AG09309 (cell line): ENCODE data around the gene HSD17B12.

Source experiments
- DNase-seq: peaks from one replicate; pipeline ENCODE4 v3.0.0-alpha.2; 2010; ENCODE audit warnings: low read depth
- H3K4me3 ChIP-seq: 2 replicates; pipeline ENCODE4 v1.5.1; 2011; ENCODE audit warnings: mild to moderate bottlenecking, low read depth, low read length, moderate library complexity; ENCODE audit not compliant: control insufficient read depth
- CTCF ChIP-seq: IDR thresholded peaks from 2 replicates; pipeline ENCODE4 v1.5.1; 2011; ENCODE audit warnings: mild to moderate bottlenecking, low read depth, low read length, inconsistent platforms; ENCODE audit not compliant: insufficient read depth, control insufficient read depth; ENCODE audit errors: missing control alignments

The HSD17B12 gene

GRCh38 chr11:43694477-43694876, 13.9 kb downstream of the HSD17B12 start:
- DNase-seq: no peak
- no peak overlapping the region for H3K4me3 ChIP-seq
- TF ChIP-seq CTCF: no peak

- no peak for TF ChIP-seq CTCF
- H3K4me3 ChIP-seq: no peak overlapping the region
- DNase-seq: no peak
Measured at GRCh38 chr11:43697679-43698078, 17.1 kb downstream of the HSD17B12 start.

GRCh38 chr11:43699870-43700269, 19.3 kb downstream of the HSD17B12 start:
- no peak for TF ChIP-seq CTCF
- no peak overlapping the region for H3K4me3 ChIP-seq
- no peak for DNase-seq

- no peak overlapping the region for H3K4me3 ChIP-seq
- no peak for TF ChIP-seq CTCF
- DNase-seq: no peak
Measured at GRCh38 chr11:43706631-43707030, 26.1 kb downstream of the HSD17B12 start.

- no peak for TF ChIP-seq CTCF
- no peak for DNase-seq
- H3K4me3 ChIP-seq: no peak overlapping the region
Measured at GRCh38 chr11:43708776-43709175, 28.2 kb downstream of the HSD17B12 start.

- H3K4me3 ChIP-seq: no peak overlapping the region
- no peak for TF ChIP-seq CTCF
- no peak for DNase-seq
Measured at GRCh38 chr11:43709689-43710088, 29.2 kb downstream of the HSD17B12 start.

- DNase-seq: no peak
- TF ChIP-seq CTCF: no peak
- no peak overlapping the region for H3K4me3 ChIP-seq
Measured at GRCh38 chr11:43712676-43713075, 32.1 kb downstream of the HSD17B12 start.
